Osteocyte (in vitro differentiated cells): ENCODE data around the gene MEMO1. TPM values are rescaled to one million over a fixed set of nuclear protein-coding genes. Genes with fewer than 3 reads are reported as not detected.

ENCODE experiments used
- DNase-seq: peaks from one replicate; pipeline ENCODE4 v3.0.0; 2021; ENCODE audit warnings: mixed read lengths; ENCODE audit not compliant: unreplicated experiment; ENCODE audit errors: extremely low spot score
- H3K27ac Mint-ChIP-seq: one replicate; pipeline ENCODE4 v1.8.0; 2021; ENCODE audit warnings: mild to moderate bottlenecking, mixed read lengths; ENCODE audit not compliant: unreplicated experiment
- H3K27me3 Mint-ChIP-seq: one replicate; pipeline ENCODE4 v1.8.0; 2021; ENCODE audit warnings: mixed read lengths; ENCODE audit not compliant: unreplicated experiment
- H3K36me3 Mint-ChIP-seq: one replicate; pipeline ENCODE4 v1.8.0; 2021; ENCODE audit warnings: mixed read lengths; ENCODE audit not compliant: unreplicated experiment
- H3K4me1 Mint-ChIP-seq: one replicate; pipeline ENCODE4 v1.8.0; 2021; ENCODE audit warnings: mixed read lengths; ENCODE audit not compliant: unreplicated experiment
- H3K4me3 Mint-ChIP-seq: one replicate; pipeline ENCODE4 v1.8.0; 2021; ENCODE audit warnings: mild to moderate bottlenecking, moderate library complexity, mixed read lengths; ENCODE audit not compliant: unreplicated experiment
- H3K9me3 Mint-ChIP-seq: one replicate; pipeline ENCODE4 v1.8.0; 2021; ENCODE audit warnings: mixed read lengths; ENCODE audit not compliant: unreplicated experiment
- total RNA-seq: library from RNA; stranded (reverse); gene quantifications from 2 replicates; pipeline ENCODE4 v1.2.1, GENCODE V29; 2021
- TF ChIP-seq, protein P1 (sequence below): fragments of 200-600 bp; sonication (generic); IDR thresholded peaks from 2 replicates; pipeline ENCODE4 v1.5.0; 2021; ENCODE audit warnings: antibody characterized with exemption, mild to moderate bottlenecking, moderate library complexity

The MEMO1 gene
- total RNA-seq, 1 donor from 2014 or later = 48.1 TPM

DNA sequence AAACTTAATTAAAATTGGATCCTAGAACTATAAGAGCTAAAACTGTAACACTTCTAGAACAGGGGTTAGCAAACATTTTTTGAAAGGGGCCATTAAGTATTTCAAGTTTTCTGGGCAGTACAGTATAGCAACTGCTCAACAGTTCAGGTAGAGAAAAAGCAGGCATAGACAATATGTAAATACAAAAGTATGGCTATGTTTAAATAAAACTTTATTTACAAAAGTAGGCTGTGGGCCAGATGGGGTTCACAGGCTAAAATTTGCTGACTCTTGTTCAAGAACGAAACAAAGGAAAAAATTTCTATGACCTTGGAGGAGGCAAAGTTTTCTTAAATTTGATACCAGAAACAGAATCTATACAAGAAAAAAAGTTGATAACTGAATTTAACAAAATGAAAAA, 114.5 kb downstream of the MEMO1 start:
- Mint-ChIP-seq H3K9me3 (peaks cover 18% of the 10 kb centered on the region), H3K27me3 (no peaks in the 10 kb centered on the region), H3K4me3 (no peak overlapping the region), H3K27ac (no peak overlapping the region), H3K4me1 (peaks cover 15% of the 10 kb centered on the region), H3K36me3 (peaks cover 47% of the 10 kb centered on the region)
- DNase-seq = no peak
- TF ChIP-seq, protein P1, sequence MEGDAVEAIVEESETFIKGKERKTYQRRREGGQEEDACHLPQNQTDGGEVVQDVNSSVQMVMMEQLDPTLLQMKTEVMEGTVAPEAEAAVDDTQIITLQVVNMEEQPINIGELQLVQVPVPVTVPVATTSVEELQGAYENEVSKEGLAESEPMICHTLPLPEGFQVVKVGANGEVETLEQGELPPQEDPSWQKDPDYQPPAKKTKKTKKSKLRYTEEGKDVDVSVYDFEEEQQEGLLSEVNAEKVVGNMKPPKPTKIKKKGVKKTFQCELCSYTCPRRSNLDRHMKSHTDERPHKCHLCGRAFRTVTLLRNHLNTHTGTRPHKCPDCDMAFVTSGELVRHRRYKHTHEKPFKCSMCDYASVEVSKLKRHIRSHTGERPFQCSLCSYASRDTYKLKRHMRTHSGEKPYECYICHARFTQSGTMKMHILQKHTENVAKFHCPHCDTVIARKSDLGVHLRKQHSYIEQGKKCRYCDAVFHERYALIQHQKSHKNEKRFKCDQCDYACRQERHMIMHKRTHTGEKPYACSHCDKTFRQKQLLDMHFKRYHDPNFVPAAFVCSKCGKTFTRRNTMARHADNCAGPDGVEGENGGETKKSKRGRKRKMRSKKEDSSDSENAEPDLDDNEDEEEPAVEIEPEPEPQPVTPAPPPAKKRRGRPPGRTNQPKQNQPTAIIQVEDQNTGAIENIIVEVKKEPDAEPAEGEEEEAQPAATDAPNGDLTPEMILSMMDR = no peak

DNA sequence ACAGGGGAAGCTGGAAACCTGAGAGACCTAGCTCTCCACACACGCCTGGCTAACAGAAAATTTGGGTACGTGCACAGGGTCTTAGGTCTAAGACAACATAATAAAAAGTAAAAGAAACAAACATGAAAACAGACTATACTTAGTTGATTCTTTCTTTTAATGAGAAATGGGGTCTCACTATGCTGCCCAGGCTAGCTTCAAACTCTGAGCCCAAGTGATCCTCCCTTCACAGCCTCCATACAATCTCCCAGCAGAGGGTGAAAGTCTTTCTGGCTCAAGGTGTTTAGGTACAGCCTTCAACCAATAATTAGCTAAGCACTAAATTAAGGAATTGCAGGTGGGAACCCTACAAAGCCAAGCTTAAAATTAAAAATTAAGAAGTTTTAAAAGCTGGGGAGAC, 116.2 kb downstream of the MEMO1 start:
- Mint-ChIP-seq H3K9me3 (peaks cover 18% of the 10 kb centered on the region), H3K27ac (no peak overlapping the region), H3K27me3 (no peaks in the 10 kb centered on the region), H3K4me3 (no peak overlapping the region), H3K36me3 (peaks cover 37% of the 10 kb centered on the region), H3K4me1 (peaks cover 17% of the 10 kb centered on the region)
- DNase-seq = no peak
- TF ChIP-seq, protein P1 = no peak

DNA sequence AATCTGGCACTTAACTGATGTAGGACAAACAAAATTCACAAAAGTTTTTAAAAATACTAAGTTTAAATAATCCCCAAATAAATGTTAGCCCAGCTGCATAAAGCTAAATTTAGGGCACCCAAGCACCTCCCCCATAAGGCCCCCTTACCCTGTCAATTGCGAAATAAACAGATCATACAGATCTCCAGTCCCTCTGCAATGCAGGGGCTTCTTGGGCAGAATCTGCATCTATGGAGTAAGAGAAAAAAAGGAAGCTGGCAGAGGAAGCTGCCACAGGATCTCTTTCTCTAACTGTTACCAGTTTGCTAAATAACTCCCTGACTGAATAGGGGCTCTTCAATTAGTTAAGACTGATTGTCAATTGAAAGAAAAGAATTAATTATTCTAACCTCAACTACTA, 117.7 kb downstream of the MEMO1 start:
- TF ChIP-seq, protein P1 = no peak
- H3K4me3 Mint-ChIP-seq = no peak overlapping the region
- H3K4me1 Mint-ChIP-seq = peaks cover 26% of the 10 kb centered on the region
- peaks cover 14% of the 10 kb centered on the region for H3K9me3 Mint-ChIP-seq
- no peak overlapping the region for H3K27ac Mint-ChIP-seq
- DNase-seq = no peak
- no peaks in the 10 kb centered on the region for H3K27me3 Mint-ChIP-seq
- peaks cover 23% of the 10 kb centered on the region for H3K36me3 Mint-ChIP-seq

DNA sequence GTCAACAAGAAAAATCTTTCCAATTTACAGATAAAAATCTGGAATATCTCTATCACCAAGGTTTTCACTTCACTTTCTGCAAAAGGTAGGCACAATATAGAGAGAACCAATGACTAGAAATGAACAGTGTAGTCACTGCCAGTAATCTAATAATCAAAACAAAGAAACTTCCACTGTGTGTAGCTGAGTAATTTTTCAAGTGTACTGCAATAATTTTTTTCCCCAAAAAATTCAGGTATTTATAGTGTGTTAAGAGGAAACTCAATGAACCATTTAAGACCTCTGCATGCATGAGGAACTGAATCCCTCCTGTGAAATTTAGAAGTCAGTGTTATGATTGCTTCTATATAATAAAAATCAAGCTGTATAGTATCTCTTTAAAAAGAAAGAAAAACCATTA, 121.8 kb downstream of the MEMO1 start:
- no peak overlapping the region for H3K4me3 Mint-ChIP-seq
- TF ChIP-seq, protein P1 = no peak
- no peaks in the 10 kb centered on the region for H3K36me3 Mint-ChIP-seq
- peak overlapping the region; percentile 44 for H3K27ac Mint-ChIP-seq
- no peak for DNase-seq
- H3K9me3 Mint-ChIP-seq = no peaks in the 10 kb centered on the region
- H3K27me3 Mint-ChIP-seq = no peaks in the 10 kb centered on the region
- peaks cover 34% of the 10 kb centered on the region for H3K4me1 Mint-ChIP-seq

DNA sequence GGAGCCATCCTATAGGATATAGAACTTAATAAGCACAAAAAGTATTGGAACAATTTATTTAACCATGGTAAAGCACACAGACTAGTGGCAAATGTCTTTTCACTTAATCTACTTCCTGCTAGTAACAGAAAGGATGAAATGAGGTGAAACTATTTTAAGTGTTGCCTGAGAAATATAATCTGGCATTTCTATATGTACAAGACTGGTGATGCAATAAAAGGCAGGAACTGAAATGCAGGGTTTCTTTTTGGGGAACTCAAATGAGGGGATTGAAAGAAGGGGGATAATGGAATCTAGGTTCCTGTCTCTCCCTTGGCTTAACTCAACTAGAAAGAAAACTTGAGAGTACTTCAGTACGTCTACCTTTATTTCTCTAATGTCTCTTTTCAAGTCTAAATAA, 122.3 kb downstream of the MEMO1 start:
- H3K4me3 Mint-ChIP-seq = no peak overlapping the region
- no peaks in the 10 kb centered on the region for H3K36me3 Mint-ChIP-seq
- DNase-seq = no peak
- H3K27ac Mint-ChIP-seq = peak overlapping the region; percentile 44
- no peaks in the 10 kb centered on the region for H3K27me3 Mint-ChIP-seq
- no peaks in the 10 kb centered on the region for H3K9me3 Mint-ChIP-seq
- H3K4me1 Mint-ChIP-seq = peaks cover 34% of the 10 kb centered on the region
- TF ChIP-seq, protein P1 = no peak
